Muscle layer of colon (tissue), 2 donors: ENCODE results near the gene MCFD2.

Source experiments
- H3K27ac ChIP-seq: one replicate; pipeline ENCODE4 v1.7.0; 2013; ENCODE audit warnings: low read depth, mild to moderate bottlenecking, low read length, moderate library complexity
- H3K27me3 ChIP-seq, 2 donors: one replicate each; pipeline ENCODE4 v1.7.0; 2013; ENCODE audit warnings: low read length in 2 of 2, mild to moderate bottlenecking in 2 of 2; ENCODE audit not compliant: insufficient read depth in 2 of 2, control insufficient read depth in 1 of 2
- H3K36me3 ChIP-seq: one replicate; pipeline ENCODE4 v1.7.0; 2013; ENCODE audit warnings: mild to moderate bottlenecking, low read length; ENCODE audit not compliant: insufficient read depth
- H3K4me1 ChIP-seq: one replicate; pipeline ENCODE4 v1.7.0; 2013; ENCODE audit warnings: mild to moderate bottlenecking, low read length; ENCODE audit not compliant: insufficient read depth
- H3K4me3 ChIP-seq, 2 donors: one replicate each; pipeline ENCODE4 v1.7.0; 2013; ENCODE audit warnings: low read length in 2 of 2, low read depth in 1 of 2, mild to moderate bottlenecking in 1 of 2, moderate library complexity in 1 of 2
- H3K9ac ChIP-seq: one replicate; pipeline ENCODE4 v1.7.0; 2013; ENCODE audit warnings: low read length
- H3K9me3 ChIP-seq: one replicate; pipeline ENCODE4 v1.7.0; 2013; ENCODE audit warnings: mild to moderate bottlenecking, low read length
- donor health status: abdominal sarcoma.
- donor health status: Adenocarcinoma of cecum.

Gene MCFD2

GRCh38 chr2:46935071-46935470 is 19.5 kb upstream of the MCFD2 start:
- Histone ChIP-seq H3K36me3 (no peaks in the 10 kb centered on the region), H3K9ac (no peak overlapping the region), H3K4me3 (no peak overlapping the region), H3K9me3 (no peaks in the 10 kb centered on the region), H3K27ac (no peak overlapping the region), H3K27me3 (no peaks in the 10 kb centered on the region), H3K4me1 (peaks cover 9% of the 10 kb centered on the region)

- H3K27ac ChIP-seq, result no peak overlapping the region
- H3K36me3 ChIP-seq, result no peaks in the 10 kb centered on the region
- H3K9ac ChIP-seq, result no peak overlapping the region
- H3K4me1 ChIP-seq, result no peaks in the 10 kb centered on the region
- H3K4me3 ChIP-seq, result no peak overlapping the region
- no peaks in the 10 kb centered on the region for H3K27me3 ChIP-seq
- H3K9me3 ChIP-seq, result no peaks in the 10 kb centered on the region
These were observed 14.0 kb upstream of the MCFD2 start for GRCh38 chr2:46929612-46930011.

DNA sequence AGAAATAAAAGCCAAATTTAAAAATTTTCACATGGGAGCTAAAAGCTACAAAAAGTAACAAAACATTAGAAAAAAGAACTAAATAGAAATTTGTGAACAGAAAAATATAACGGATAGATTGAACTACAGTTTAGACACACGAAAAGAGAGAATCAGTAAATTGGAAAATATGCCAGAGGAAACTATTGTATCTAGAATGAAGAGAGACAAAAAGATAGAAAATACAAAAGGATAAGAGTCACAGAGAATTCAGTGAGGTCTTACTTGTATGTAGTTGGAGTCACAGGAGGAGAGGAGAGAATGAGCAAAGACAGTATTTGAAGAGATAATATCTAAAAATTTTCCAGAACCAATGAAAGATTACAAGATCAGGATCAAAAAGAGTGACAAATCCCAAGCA is 11.3 kb upstream of the MCFD2 start:
- Histone ChIP-seq H3K27ac (no peak overlapping the region), H3K9ac (no peak overlapping the region), H3K27me3 (no peaks in the 10 kb centered on the region), H3K36me3 (no peaks in the 10 kb centered on the region), H3K4me1 (no peaks in the 10 kb centered on the region), H3K9me3 (no peaks in the 10 kb centered on the region), H3K4me3 (no peak overlapping the region)

DNA sequence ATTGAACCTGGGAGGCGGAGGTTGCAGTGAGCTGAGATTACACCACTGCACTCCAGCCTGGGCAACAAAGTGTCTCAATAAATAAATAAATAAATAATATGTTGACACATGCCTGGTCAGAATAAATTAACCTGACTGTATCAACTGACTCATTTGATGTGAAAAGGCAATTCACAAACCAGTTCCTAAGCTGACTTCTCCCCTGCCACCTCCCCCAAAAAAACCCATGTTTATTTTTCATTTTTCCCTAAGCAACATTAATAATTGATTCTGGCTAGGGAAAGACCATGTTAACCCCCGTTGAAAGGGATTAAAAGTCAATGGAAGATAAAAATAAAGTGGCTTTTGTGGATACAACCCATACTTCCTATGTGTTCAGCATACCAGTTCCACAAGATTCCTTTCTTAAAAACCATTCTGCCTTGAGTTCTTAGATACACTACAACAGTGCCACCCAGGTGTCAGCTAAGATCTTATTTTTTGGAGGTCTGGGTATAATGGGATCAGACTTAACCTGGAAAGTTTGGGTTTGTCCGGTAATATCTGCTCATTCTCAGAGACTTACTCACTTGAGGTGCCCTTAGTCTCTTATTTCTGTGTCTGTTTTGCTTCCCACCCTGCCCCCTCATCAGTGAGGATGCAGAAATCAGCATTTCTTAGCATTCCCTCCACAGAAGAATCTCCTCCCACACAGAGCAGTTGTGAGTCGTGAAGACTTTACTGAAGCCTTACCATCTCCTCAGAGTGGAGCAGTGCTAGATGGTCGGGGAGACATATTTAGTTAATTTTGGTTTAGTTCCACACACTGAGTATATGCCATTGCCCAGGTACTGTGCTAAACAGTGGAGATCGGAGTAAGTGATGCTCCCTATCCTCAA is 10.1 kb upstream of the MCFD2 start:
- no peak overlapping the region for H3K9ac ChIP-seq
- no peak overlapping the region for H3K4me3 ChIP-seq
- H3K4me1 ChIP-seq, result no peaks in the 10 kb centered on the region
- no peaks in the 10 kb centered on the region for H3K9me3 ChIP-seq
- H3K36me3 ChIP-seq, result no peaks in the 10 kb centered on the region
- no peaks in the 10 kb centered on the region for H3K27me3 ChIP-seq
- no peak overlapping the region for H3K27ac ChIP-seq

DNA sequence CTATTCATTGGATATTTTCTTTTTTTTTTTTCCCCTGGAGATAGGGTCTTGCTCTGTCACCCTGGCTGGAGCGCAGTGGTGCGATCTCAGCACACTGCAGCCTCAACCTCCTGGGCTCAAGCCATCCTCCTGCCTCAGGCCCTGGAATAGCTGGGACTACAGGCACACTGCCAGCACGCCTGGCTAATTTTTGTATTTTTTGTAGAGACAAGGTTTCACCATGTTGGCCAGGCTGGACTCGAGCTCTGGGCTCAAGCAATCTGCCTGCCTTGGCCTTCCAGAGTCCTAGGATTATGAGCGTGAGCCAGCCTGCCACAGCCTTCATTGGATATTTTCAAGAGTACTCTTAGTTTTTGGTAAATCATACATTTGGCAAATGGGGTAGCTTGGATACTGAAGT is 9.0 kb upstream of the MCFD2 start:
- Histone ChIP-seq H3K36me3 (no peaks in the 10 kb centered on the region), H3K27me3 (no peaks in the 10 kb centered on the region), H3K27ac (no peak overlapping the region), H3K9me3 (no peaks in the 10 kb centered on the region), H3K4me3 (no peak overlapping the region), H3K9ac (no peak overlapping the region), H3K4me1 (no peaks in the 10 kb centered on the region)

- Histone ChIP-seq H3K9ac (no peak overlapping the region), H3K4me3 (no peak overlapping the region), H3K36me3 (no peaks in the 10 kb centered on the region), H3K27me3 (no peaks in the 10 kb centered on the region), H3K9me3 (no peaks in the 10 kb centered on the region), H3K4me1 (no peaks in the 10 kb centered on the region), H3K27ac (no peak overlapping the region)
These were observed 8.4 kb upstream of the MCFD2 start for GRCh38 chr2:46924038-46924437.

DNA sequence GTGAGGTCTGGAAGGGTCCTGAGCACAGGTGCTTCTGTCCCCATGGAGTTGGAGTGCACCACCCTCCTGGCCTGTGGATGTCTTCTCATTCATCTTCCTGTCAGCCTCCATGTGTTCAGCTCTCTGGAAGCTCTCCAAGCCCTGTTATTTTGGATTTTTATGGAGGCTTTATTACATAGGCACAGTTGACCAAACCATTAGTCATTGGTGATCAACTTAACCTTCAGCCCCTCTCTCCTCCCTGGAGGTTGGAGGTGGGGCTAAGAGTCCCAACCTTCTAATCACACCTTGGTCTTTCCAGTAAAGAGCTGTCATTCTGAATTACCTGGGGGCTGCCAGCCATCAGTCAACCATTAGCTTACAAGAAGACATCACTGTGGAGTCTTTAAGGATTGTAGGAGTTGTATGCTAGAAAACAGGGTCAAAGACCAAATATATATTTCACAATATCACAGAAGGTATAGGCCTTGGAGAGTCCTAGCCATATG is 7.5 kb upstream of the MCFD2 start:
- Histone ChIP-seq H3K27ac (no peak overlapping the region), H3K27me3 (no peaks in the 10 kb centered on the region), H3K4me3 (no peak overlapping the region), H3K9ac (no peak overlapping the region), H3K36me3 (no peaks in the 10 kb centered on the region), H3K4me1 (no peaks in the 10 kb centered on the region), H3K9me3 (no peaks in the 10 kb centered on the region)

GRCh38 chr2:46922606-46923005 is 7.0 kb upstream of the MCFD2 start:
- H3K36me3 ChIP-seq, result no peaks in the 10 kb centered on the region
- no peaks in the 10 kb centered on the region for H3K27me3 ChIP-seq
- H3K9ac ChIP-seq, result no peak overlapping the region
- H3K27ac ChIP-seq, result no peak overlapping the region
- no peak overlapping the region for H3K4me3 ChIP-seq
- H3K4me1 ChIP-seq, result no peaks in the 10 kb centered on the region
- H3K9me3 ChIP-seq, result no peaks in the 10 kb centered on the region

GRCh38 chr2:46921676-46922448 is 6.3 kb upstream of the MCFD2 start:
- Histone ChIP-seq H3K9ac (no peak overlapping the region), H3K36me3 (no peaks in the 10 kb centered on the region)

DNA sequence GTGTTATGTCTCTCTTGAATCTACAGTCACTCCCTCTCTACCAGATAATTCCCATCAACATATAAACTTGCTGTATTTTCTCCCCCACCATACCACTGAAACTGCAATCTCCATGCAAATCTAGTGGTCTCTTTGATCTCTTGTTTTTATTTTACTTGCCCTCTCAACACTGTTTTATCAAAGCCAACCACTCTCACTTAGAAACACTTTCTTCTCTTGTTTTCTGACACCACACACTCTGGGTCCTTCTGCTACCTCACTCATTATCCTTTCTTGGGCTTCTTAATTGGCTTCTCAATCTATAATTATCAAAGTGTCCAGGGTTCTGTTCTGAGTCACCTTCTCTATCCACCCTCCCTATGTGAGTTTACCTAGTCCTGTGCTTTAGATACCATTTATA is 2.0 kb upstream of the MCFD2 start:
- H3K27ac ChIP-seq, result no peak overlapping the region
- H3K9me3 ChIP-seq, result no peaks in the 10 kb centered on the region
- peaks cover 23% of the 10 kb centered on the region for H3K4me1 ChIP-seq
- no peak overlapping the region for H3K4me3 ChIP-seq
- H3K36me3 ChIP-seq, result peaks cover 8% of the 10 kb centered on the region
- H3K9ac ChIP-seq, result no peak overlapping the region
- H3K27me3 ChIP-seq, result no peaks in the 10 kb centered on the region

More at GRCh38 chr2:46921676-46922448, 6.3 kb upstream of the MCFD2 start:
- Histone ChIP-seq H3K4me1 (no peaks in the 10 kb centered on the region), H3K27me3 (no peaks in the 10 kb centered on the region), H3K4me3 (no peak overlapping the region), H3K9me3 (no peaks in the 10 kb centered on the region), H3K27ac (no peak overlapping the region)

GRCh38 chr2:46915811-46916630 is 415 bp upstream of the MCFD2 start:
- H3K27ac ChIP-seq, result peak overlapping the region; percentile 97
- no peaks in the 10 kb centered on the region for H3K9me3 ChIP-seq
- peak overlapping the region; percentile 79 for H3K9ac ChIP-seq
- peaks cover 26% of the 10 kb centered on the region for H3K4me1 ChIP-seq
- peak overlapping the region; percentile 90 to 93 for H3K4me3 ChIP-seq
- H3K36me3 ChIP-seq, result peaks cover 8% of the 10 kb centered on the region
- H3K27me3 ChIP-seq, result no peaks in the 10 kb centered on the region
